GM12873 (cell line): ENCODE data around the gene ATP5MG.

ENCODE experiments used
- CTCF ChIP-seq: IDR thresholded peaks from 2 replicates; pipeline ENCODE4 v1.5.1; 2012; ENCODE audit warnings: low read depth, mild to moderate bottlenecking, moderate library complexity, low read length, control low read depth; ENCODE audit not compliant: insufficient read depth; ENCODE audit errors: missing control alignments

ATP5MG gene

GRCh38 chr11:118370774-118371173 is 30.6 kb upstream of the ATP5MG start:
- TF ChIP-seq CTCF: no peak

GRCh38 chr11:118373263-118373662 is 28.1 kb upstream of the ATP5MG start:
- TF ChIP-seq CTCF: no peak

- TF ChIP-seq CTCF: no peak
Measured at GRCh38 chr11:118373871-118374270, 27.5 kb upstream of the ATP5MG start.

GRCh38 chr11:118374729-118375128 is 26.7 kb upstream of the ATP5MG start:
- no peak for TF ChIP-seq CTCF

- TF ChIP-seq CTCF: no peak
Measured at GRCh38 chr11:118375978-118376377, 25.4 kb upstream of the ATP5MG start.

GRCh38 chr11:118379497-118379896 is 21.9 kb upstream of the ATP5MG start:
- TF ChIP-seq CTCF: no peak

- no peak for TF ChIP-seq CTCF
Measured at GRCh38 chr11:118380571-118380970, 20.8 kb upstream of the ATP5MG start.

GRCh38 chr11:118382954-118383353 is 18.5 kb upstream of the ATP5MG start:
- no peak for TF ChIP-seq CTCF
